ENCODE results near the gene TMEM252.

The TMEM252 gene

GRCh38 chr9:68500457-68501381, 40.0 kb downstream of the TMEM252 start:
- no peak for DNase-seq (ENCODE audit: low read depth, low spot score)

GRCh38 chr9:68498816-68499215, 41.9 kb downstream of the TMEM252 start:
- no peak for DNase-seq (ENCODE audit: low read depth, low spot score)

DNA sequence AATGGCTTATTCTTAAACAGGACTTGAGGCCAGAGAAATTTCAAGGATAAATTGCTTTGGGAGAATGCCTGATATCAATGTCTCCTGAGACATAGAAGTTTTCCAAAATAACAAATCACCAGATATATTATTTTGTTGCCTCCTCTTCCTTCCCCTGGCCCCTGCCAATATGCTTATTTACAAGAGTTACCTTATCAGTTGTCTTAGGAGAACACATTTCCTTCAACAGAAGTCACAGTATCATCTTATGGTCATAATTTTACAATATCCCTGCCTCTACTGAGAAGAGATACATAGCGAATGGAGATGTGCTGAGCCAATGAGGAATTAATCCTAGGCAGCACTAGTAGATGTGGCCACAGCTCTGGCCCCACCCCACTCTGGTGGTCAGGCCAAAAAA, 43.1 kb downstream of the TMEM252 start:
- DNase-seq (ENCODE audit: low read depth, low spot score) = no peak

GRCh38 chr9:68496356-68496755, 44.3 kb downstream of the TMEM252 start:
- DNase-seq (ENCODE audit: low read depth, low spot score) = no peak

- DNase-seq (ENCODE audit: low read depth, low spot score) = no peak
Observed at GRCh38 chr9:68495247-68495646, 45.4 kb downstream of the TMEM252 start.

DNA sequence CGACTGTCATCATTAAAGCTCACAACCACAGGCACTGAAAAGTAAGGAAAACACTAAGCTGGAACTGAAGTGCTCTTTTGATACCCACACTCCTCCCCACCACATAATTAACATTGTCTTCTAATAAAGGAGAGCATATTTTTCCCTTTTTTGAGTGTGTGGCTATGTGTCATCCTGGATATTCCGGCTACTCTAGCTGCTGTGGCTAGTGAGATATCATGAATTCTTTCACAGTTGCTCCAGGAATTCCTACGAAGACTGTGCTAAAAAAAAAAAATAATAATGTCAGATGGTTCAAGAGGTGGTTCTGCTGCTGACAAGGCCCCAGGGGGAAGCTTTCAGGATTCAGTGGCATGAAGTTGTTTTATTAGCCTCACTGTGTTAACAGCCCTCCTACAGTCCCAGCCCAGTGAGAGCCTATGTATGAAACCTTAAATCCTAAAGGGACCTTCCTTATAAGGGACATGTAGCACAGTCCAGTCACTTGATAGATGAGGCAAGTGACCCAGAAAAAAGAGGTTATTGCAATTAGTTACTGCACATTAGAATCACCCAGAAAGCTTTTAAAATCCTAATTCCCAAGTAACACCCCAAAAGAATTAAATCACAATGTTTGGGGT, 46.6 kb downstream of the TMEM252 start:
- no peak for DNase-seq (ENCODE audit: low read depth, low spot score)

DNA sequence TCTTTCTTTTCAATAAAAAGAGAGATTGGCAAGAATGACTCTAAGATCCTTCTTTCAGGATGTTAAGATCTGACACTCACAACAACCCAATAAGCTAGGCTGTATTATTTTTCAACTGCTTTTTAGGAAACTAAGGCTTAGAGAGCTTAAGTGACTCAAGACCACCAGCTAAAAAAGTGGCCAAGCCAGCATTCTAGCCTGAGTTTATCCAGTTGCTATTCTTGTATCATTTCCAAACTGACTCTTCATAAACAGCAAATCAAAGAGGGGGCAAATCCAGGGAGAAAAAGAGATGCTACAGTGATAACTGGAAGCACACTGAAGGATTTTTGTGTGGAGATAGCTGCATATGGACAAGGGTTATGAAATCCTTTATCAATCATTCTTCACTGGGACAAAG, 47.1 kb downstream of the TMEM252 start:
- no peak for DNase-seq (ENCODE audit: low read depth, low spot score)

- no peak for DNase-seq (ENCODE audit: low read depth, low spot score)
Observed at GRCh38 chr9:68492806-68493205, 47.9 kb downstream of the TMEM252 start.

DNA sequence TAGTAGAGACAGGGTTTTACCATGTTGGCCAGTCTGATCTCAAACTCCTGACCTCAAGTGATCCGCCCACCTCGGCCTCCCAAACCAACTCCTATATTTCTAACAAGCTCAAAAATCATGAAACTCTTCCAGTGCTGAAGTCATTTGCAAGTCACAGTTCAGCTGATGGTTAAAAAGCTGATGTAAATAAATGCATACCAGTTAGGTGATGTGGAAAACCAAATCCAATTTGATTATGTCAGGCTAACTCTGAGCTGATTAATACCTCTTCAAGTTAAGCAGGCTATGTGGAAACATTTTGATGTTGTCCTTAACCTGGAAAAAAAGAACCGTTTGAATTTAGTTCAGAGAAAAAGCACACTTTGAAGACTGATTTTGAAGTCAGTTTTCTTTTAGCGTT, 51.0 kb downstream of the TMEM252 start:
- no peak for DNase-seq (ENCODE audit: low read depth, low spot score)

DNA sequence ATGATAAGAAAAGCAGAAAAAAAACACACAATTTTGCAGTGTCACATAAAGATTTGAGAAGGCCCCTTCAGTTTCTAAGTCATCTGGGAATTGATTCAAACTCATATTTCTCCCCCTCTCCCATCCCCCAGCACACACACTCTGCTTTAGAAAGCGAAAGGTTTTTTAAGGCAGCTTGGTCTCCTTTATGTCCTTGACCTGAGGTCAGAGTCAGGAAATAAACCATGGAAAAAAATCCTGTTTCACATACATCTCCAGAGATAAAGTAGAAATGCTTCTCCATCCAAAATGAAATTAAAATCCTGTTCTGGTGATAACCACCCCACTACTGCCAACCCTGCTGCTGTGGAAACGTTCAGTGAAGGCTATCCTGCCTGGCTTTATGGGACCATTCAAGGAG, 52.6 kb downstream of the TMEM252 start:
- DNase-seq (ENCODE audit: low read depth, low spot score) = no peak

Data from smooth muscle cell of the brain vasculature (primary cell).